ENCODE data around the gene OR4X1.
"Not testable (repeated sequence)": the region's sequence is repeated elsewhere in the genome, so short reads cannot be mapped to it uniquely, and the experiment has no call there.

OR4X1 gene, protein sequence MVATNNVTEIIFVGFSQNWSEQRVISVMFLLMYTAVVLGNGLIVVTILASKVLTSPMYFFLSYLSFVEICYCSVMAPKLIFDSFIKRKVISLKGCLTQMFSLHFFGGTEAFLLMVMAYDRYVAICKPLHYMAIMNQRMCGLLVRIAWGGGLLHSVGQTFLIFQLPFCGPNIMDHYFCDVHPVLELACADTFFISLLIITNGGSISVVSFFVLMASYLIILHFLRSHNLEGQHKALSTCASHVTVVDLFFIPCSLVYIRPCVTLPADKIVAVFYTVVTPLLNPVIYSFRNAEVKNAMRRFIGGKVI

GRCh38 chr11:48263423-48263911 lies at the start of gene OR4X1:
Gene OR4X1 (plus strand): TSS chr11:48263861. CDS start chr11:48263861, 0 bp downstream.
- Histone ChIP-seq H3K27me3 (replicated peaks; ENCODE audit: control insufficient read depth, insufficient read depth, low read length) (no peaks in the 10 kb centered on the region), H3K4me3 (replicated peaks; ENCODE audit: low read depth, low read length) (no peak within 1 kb of the TSS), H3K36me3 (ENCODE audit: control insufficient read depth, insufficient read depth, low read length) (no peaks in the 10 kb centered on the region)
- no peak for TF ChIP-seq CTCF (IDR thresholded peaks at IDR 0.05; ENCODE audit: insufficient read depth, low read length, poor library complexity, severe bottlenecking)
- DNase-seq (ENCODE audit: extremely low read depth, insufficient read length): no peak

DNA sequence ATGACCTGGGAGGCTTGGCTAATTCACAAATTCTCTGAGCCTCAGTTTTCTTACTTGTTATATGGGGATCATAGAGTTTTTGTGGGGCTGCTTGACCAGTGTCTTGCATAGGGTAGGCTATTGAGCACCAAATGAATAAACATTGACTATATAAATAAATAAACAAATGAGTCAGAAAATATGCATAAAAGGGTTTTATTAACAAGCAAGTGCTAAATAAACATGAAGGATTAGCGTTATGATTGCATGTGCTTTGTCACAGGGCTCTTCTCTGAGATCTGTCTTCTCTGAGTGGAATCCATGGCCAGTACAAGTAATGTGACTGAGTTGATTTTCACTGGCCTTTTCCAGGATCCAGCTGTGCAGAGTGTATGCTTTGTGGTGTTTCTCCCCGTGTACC lies 47.2 kb upstream of the OR4X1 start, which contains the start of gene OR4B1:
Gene OR4B1 (plus strand): TSS at position 301 of the 400 bp plus-strand sequence. CDS start 0 bp downstream, at position 301.
- DNase-seq (ENCODE audit: extremely low read depth, insufficient read length): no peak
- Histone ChIP-seq H3K4me3 (replicated peaks; ENCODE audit: low read depth, low read length) (no peak within 1 kb of the TSS), H3K27me3 (replicated peaks; ENCODE audit: control insufficient read depth, insufficient read depth, low read length) (no peaks in the 10 kb centered on the region; the same call in 1 of the 2 replicates), H3K36me3 (ENCODE audit: control insufficient read depth, insufficient read depth, low read length) (no peaks in the 10 kb centered on the region)
- no peak for TF ChIP-seq CTCF (IDR thresholded peaks at IDR 0.05; ENCODE audit: insufficient read depth, low read length, poor library complexity, severe bottlenecking)

DNA sequence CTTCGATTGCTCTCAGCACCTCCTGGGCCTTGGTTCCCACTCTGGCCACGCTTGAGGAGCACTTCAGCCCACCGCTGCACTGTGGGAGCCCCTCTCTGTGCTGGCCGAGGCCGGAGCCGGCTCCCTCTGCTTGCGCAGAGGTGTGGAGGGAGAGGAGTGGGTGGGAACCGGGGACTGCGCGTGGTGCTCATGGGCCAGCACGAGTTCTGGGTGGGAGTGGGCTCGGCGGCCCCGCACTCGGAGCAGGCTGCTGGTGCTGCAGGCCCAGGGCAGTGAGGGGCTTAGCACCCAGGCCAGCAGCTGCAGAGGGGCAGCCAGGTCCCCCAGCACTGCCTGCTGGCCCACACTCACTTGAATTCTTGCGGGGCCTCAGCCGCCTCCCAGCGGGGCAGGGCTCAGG lies 34.9 kb upstream of the OR4X1 start:
- Histone ChIP-seq H3K36me3 (ENCODE audit: control insufficient read depth, insufficient read depth, low read length) (no peaks in the 10 kb centered on the region), H3K4me3 (replicated peaks; ENCODE audit: low read depth, low read length) (no peak overlapping the region), H3K27me3 (replicated peaks; ENCODE audit: control insufficient read depth, insufficient read depth, low read length) (no peaks in the 10 kb centered on the region)
- TF ChIP-seq CTCF (IDR thresholded peaks at IDR 0.05; ENCODE audit: insufficient read depth, low read length, poor library complexity, severe bottlenecking): no peak
- no peak for DNase-seq (ENCODE audit: extremely low read depth, insufficient read length)

DNA sequence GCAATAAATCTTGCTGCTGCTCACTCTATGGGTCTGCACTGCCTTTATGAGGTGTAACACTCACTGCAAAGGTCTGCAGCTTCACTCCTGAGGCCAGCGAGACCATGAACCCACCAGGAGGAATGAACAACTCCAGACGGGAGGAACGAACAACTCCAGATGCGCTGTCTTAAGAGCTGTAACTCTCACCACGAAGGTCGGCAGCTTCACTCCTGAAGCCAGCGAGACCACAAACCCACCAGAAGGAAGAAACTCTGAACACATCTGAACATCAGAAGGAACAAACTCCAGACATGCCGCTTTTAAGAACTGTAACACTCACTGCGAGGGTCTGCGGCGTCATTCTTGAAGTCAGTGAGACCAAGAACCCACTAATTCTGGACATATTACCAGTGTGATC lies 33.6 kb upstream of the OR4X1 start:
- not testable (repeated sequence) for H3K4me3 ChIP-seq (replicated peaks; ENCODE audit: low read depth, low read length); DNase-seq (ENCODE audit: extremely low read depth, insufficient read length); H3K36me3 ChIP-seq (ENCODE audit: control insufficient read depth, insufficient read depth, low read length); H3K27me3 ChIP-seq (replicated peaks; ENCODE audit: control insufficient read depth, insufficient read depth, low read length)

GRCh38 chr11:48237727-48238126 lies 25.9 kb upstream of the OR4X1 start:
- DNase-seq (ENCODE audit: extremely low read depth, insufficient read length): no peak
- Histone ChIP-seq H3K27me3 (replicated peaks; ENCODE audit: control insufficient read depth, insufficient read depth, low read length) (no peaks in the 10 kb centered on the region), H3K4me3 (replicated peaks; ENCODE audit: low read depth, low read length) (no peak overlapping the region), H3K36me3 (ENCODE audit: control insufficient read depth, insufficient read depth, low read length) (no peaks in the 10 kb centered on the region)
- no peak for TF ChIP-seq CTCF (IDR thresholded peaks at IDR 0.05; ENCODE audit: insufficient read depth, low read length, poor library complexity, severe bottlenecking)

- Histone ChIP-seq H3K4me3 (replicated peaks; ENCODE audit: low read depth, low read length) (no peak overlapping the region), H3K27me3 (replicated peaks; ENCODE audit: control insufficient read depth, insufficient read depth, low read length) (no peaks in the 10 kb centered on the region), H3K36me3 (ENCODE audit: control insufficient read depth, insufficient read depth, low read length) (no peaks in the 10 kb centered on the region)
- no peak for TF ChIP-seq CTCF (IDR thresholded peaks at IDR 0.05; ENCODE audit: insufficient read depth, low read length, poor library complexity, severe bottlenecking)
- DNase-seq (ENCODE audit: extremely low read depth, insufficient read length): no peak
These were observed 21.2 kb upstream of the OR4X1 start for GRCh38 chr11:48242501-48242900.
